HepG2 (cell line): ENCODE results near the gene PIEZO1. TPM values are rescaled to one million over a fixed set of nuclear protein-coding genes. Genes with fewer than 3 reads are reported as not detected.

Experiments
- AKAP8 ChIP-seq: sonication (generic); formaldehyde crosslinking; IDR thresholded peaks from 2 replicates; pipeline ENCODE4 v1.5.1; 2020; ENCODE audit warnings: mild to moderate bottlenecking, missing genetic modification reagents
- CREM ChIP-seq, 2 experiments: sonication (generic) in 1 of 2; formaldehyde crosslinking in 1 of 2; IDR thresholded peaks; 2 replicates each; pipeline versions ENCODE4 v1.4.0 to v1.6.1; 2016 to 2020; ENCODE audit warnings: antibody characterized with exemption in 1 of 2, mild to moderate bottlenecking in 1 of 2, missing genetic modification reagents in 1 of 2
- MBNL3 ChIP-seq: fragments of 250-450 bp; sonication (Bioruptor Pico); conservative IDR thresholded peaks from 2 replicates; pipeline ENCODE4 v1.8.0; 2022; ENCODE audit warnings: mild to moderate bottlenecking, inconsistent platforms
- REXO4 ChIP-seq: sonication (generic); formaldehyde crosslinking; IDR thresholded peaks from 2 replicates; pipeline ENCODE4 v1.8.0; 2022; ENCODE audit warnings: missing genetic modification reagents, mild to moderate bottlenecking, borderline replicate concordance
- RFXANK ChIP-seq: IDR thresholded peaks from 2 replicates; pipeline ENCODE4 v1.6.1; 2016
- YY1 ChIP-seq: IDR thresholded peaks from 2 replicates; pipeline ENCODE4 v1.6.1; 2011; ENCODE audit warnings: low read length, low read depth, moderate library complexity, mild to moderate bottlenecking; ENCODE audit not compliant: insufficient read depth, insufficient replicate concordance
- ZNF180 ChIP-seq: sonication (generic); formaldehyde crosslinking; IDR thresholded peaks from 2 replicates; pipeline ENCODE4 v1.4.0; 2020; ENCODE audit warnings: low read depth, missing genetic modification reagents, borderline replicate concordance
- ZNF777 ChIP-seq: sonication (generic); formaldehyde crosslinking; IDR thresholded peaks from 2 replicates; pipeline ENCODE4 v1.4.0; 2020; ENCODE audit warnings: missing genetic modification reagents
- ZNF782 ChIP-seq: sonication (generic); formaldehyde crosslinking; IDR thresholded peaks from 2 replicates; pipeline ENCODE4 v1.4.0; 2020; ENCODE audit warnings: missing genetic modification reagents, mild to moderate bottlenecking, borderline replicate concordance
- polyA plus RNA-seq, 8 experiments: library from polyadenylated mRNA; depleted of rRNA in 3 of 8; stranded (reverse) in 7 of 8; unstranded in 1 of 8; fragments of >200 nt; fragmentation: Illumina TruSeq in 4 of 8; extraction: Trizol in 4 of 8; gene quantifications; 2 replicates each; pipeline versions ENCODE4 v1.2.1 to v1.2.3, GENCODE V29; 2011 to 2016; ENCODE audit warnings: low read depth in 4 of 8, missing spikeins in 1 of 8, mixed read lengths in 1 of 8; ENCODE audit not compliant: insufficient read depth in 1 of 8
- total RNA-seq, 5 experiments: library from RNA; depleted of rRNA; stranded (reverse); fragments of >200 nt; fragmentation: Illumina TruSeq; extraction: Trizol; gene quantifications; 2 replicates each; pipeline ENCODE4 v1.2.3, GENCODE V29; 2016; ENCODE audit warnings: low read depth in 1 of 5
- TF ChIP-seq, protein P1 (sequence below): sonication (generic); formaldehyde crosslinking; IDR thresholded peaks from 2 replicates; pipeline ENCODE4 v1.4.0; 2020; ENCODE audit warnings: missing genetic modification reagents

PIEZO1 gene
- total and polyA plus RNA-seq, 2 of the 13 experiments (the other 11 are each of a cell fraction or from before 2014, with no cell fraction given): 67.9 to 85.0 TPM

DNA sequence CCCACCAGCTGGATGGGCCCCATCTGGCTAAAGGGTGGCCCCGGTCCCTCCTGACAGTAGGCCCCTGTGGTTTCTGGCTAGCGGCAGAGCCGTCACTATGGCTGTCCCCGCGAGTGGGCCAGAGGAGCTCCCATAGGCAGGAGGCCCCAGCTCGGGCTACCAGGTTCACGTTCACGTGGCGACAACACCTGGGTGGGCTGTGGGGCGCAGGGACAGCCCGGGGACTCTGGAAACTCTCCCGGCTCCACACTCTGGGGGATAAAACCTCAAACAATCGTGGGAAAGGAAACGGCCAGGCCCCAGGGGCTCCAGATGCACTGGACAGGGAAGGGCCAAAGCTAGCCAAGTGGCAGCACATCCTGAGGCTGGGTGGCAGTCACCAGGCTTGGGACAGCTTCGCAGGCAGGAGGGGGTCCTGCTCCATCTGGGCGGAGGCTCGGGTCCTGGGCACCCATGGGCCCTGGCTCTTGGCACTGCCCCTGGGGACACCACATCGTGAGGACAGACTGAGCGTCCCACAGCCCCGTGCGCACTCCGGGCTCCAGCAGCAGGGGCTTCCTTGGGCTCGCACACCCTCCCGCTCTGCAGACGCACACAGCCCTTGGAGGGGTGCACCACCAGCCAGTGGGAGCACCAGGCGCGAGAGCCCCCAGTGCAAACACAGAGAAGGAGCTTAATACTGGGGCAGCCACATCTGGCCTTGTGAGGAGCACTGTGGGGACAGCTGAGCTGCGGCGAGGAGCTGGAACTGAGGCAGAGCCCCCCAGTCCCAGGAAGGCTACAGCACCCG, 83.2 kb downstream of the PIEZO1 start (continued):
- TF ChIP-seq ZNF180 (peak; percentile 11; the same call in 1 of the 2 replicates), CREM (IDR thresholded peaks at IDR 0.05) (no peak), CREM (CRISPR knock-in tag; IDR thresholded peaks at IDR 0.05) (0 out of 2 replicates have a peak, but pooled peaks have one; percentile 10), ZNF777 (CRISPR knock-in tag) (no peak), MBNL3 (CRISPR knock-in tag) (no peak), RFXANK (no peak), ZNF782 (CRISPR knock-in tag) (0 out of 2 replicates have a peak, but pooled peaks have one; percentile 32), YY1 (no peak), AKAP8 (CRISPR knock-in tag) (no peak), REXO4 (CRISPR knock-in tag) (no peak)
- TF ChIP-seq, protein P1, sequence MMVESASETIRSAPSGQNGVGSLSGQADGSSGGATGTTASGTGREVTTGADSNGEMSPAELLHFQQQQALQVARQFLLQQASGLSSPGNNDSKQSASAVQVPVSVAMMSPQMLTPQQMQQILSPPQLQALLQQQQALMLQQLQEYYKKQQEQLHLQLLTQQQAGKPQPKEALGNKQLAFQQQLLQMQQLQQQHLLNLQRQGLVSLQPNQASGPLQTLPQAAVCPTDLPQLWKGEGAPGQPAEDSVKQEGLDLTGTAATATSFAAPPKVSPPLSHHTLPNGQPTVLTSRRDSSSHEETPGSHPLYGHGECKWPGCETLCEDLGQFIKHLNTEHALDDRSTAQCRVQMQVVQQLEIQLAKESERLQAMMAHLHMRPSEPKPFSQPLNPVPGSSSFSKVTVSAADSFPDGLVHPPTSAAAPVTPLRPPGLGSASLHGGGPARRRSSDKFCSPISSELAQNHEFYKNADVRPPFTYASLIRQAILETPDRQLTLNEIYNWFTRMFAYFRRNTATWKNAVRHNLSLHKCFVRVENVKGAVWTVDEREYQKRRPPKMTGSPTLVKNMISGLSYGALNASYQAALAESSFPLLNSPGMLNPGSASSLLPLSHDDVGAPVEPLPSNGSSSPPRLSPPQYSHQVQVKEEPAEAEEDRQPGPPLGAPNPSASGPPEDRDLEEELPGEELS (CRISPR knock-in tag): no peak
